Caco-2 (cell line): ENCODE data around the gene GBP6. TPM values are rescaled to one million over a fixed set of nuclear protein-coding genes. Genes with fewer than 3 reads are reported as not detected.
A peak's percentile ranks its signal among the peaks of the same experiment; 100 is the strongest.

ENCODE experiments used
- BruUV-seq: library from RNA; stranded (reverse); fragments of 400-500 nt; replicated peaks from 2 replicates; lab custom pipeline; 2021; lab: Mats Ljungman, UMichigan
- CTCF ChIA-PET: fragments of 300-600 bp; sonication (Branson Sonifier 250); formaldehyde crosslinking; loops from one replicate; lab custom pipeline; 2022; ENCODE audit warnings: antibody characterized with exemption; lab: Charles Lee
- POLR2A ChIA-PET: fragments of 300-600 bp; sonication (Branson Sonifier 250); formaldehyde crosslinking; loops from one replicate; lab custom pipeline; 2022; ENCODE audit warnings: antibody characterized with exemption; lab: Charles Lee
- DNase-seq, 2 experiments: peaks; one replicate each; pipeline versions ENCODE4 v3.0.0 to v3.0.0-alpha.2; 2020 to 2022
- H3K27me3 ChIP-seq: replicated peaks from 2 replicates; pipeline ENCODE4 v1.6.0; 2011; ENCODE audit warnings: low read length; ENCODE audit not compliant: control insufficient read depth, insufficient read depth
- H3K36me3 ChIP-seq: 2 replicates; pipeline ENCODE4 v1.5.1; 2011; ENCODE audit warnings: low read length; ENCODE audit not compliant: control insufficient read depth, insufficient read depth
- H3K4me1 ChIP-seq: fragments of 250-450 bp; sonication (Bioruptor Pico); 2 replicates; pipeline ENCODE4 v1.5.1; 2020; ENCODE audit warnings: mild to moderate bottlenecking
- H3K4me3 ChIP-seq: 2 replicates; pipeline ENCODE4 v1.5.1; 2011; ENCODE audit warnings: low read depth, mild to moderate bottlenecking, control low read depth, low read length
- H3K9me3 ChIP-seq: fragments of 250-450 bp; sonication (Bioruptor Pico); 2 replicates; pipeline ENCODE4 v1.5.1; 2020; ENCODE audit warnings: mild to moderate bottlenecking, moderate library complexity
- H3K27ac Mint-ChIP-seq: one replicate; pipeline ENCODE4 v1.8.0; 2022; ENCODE audit warnings: mixed read lengths; ENCODE audit not compliant: unreplicated experiment
- H3K27me3 Mint-ChIP-seq: one replicate; pipeline ENCODE4 v1.8.0; 2022; ENCODE audit warnings: mixed read lengths; ENCODE audit not compliant: insufficient read depth, unreplicated experiment
- H3K36me3 Mint-ChIP-seq: one replicate; pipeline ENCODE4 v1.8.0; 2022; ENCODE audit warnings: mild to moderate bottlenecking, mixed read lengths; ENCODE audit not compliant: insufficient read depth, unreplicated experiment
- H3K4me1 Mint-ChIP-seq: one replicate; pipeline ENCODE4 v1.8.0; 2022; ENCODE audit warnings: low read depth, mixed read lengths; ENCODE audit not compliant: unreplicated experiment
- H3K4me3 Mint-ChIP-seq: one replicate; pipeline ENCODE4 v1.8.0; 2022; ENCODE audit warnings: mild to moderate bottlenecking, moderate library complexity, mixed read lengths; ENCODE audit not compliant: unreplicated experiment
- H3K9me3 Mint-ChIP-seq: one replicate; pipeline ENCODE4 v1.8.0; 2022; ENCODE audit warnings: mixed read lengths; ENCODE audit not compliant: unreplicated experiment
- CTCF ChIP-seq, 2 experiments: fragments of 200-600 bp in 1 of 2; IDR thresholded peaks; 1 replicate in 1 of 2; 2 replicates in 1 of 2; pipeline versions ENCODE4 v1.5.1 to v1.8.0; 2011 to 2022; ENCODE audit warnings: antibody characterized with exemption in 1 of 2, control low read depth in 1 of 2, inconsistent platforms in 1 of 2, low read depth in 1 of 2, low read length in 1 of 2, mild to moderate bottlenecking in 1 of 2, moderate library complexity in 1 of 2; ENCODE audit not compliant: insufficient read depth in 1 of 2, severe bottlenecking in 1 of 2, unreplicated experiment in 1 of 2
- intact Hi-C: fragments of 100-400 bp; cut with micrococcal nuclease; formaldehyde crosslinking; loops from one replicate; pipeline ENCODE4 v1.10.0; 2022; ENCODE audit not compliant: unreplicated experiment
- total RNA-seq: library from RNA; stranded (reverse); gene quantifications from 2 replicates; pipeline ENCODE4 v1.2.3, GENCODE V29; 2022

Gene GBP6
- total RNA-seq, 1 experiment from 2014 or later: not detected

GRCh38 chr1:89358287-89358893 lies 5.5 kb upstream of the GBP6 start:
- intact Hi-C loops: loop anchor here (1.0 to 2.0 kb wide), 4 partner anchors 26 to 360 kb away; no protein-coding TSS in a partner anchor
- H3K4me1 ChIP-seq: peaks cover 19% of the 10 kb centered on the region
- no TSS peak for BruUV-seq
- DNase-seq: peak; percentile 68 to 69
- H3K9me3 Mint-ChIP-seq: no peaks in the 10 kb centered on the region
- ChIA-PET CTCF (interaction anchor here (0.6 to 0.7 kb wide), 2 partner anchors 249 to 273 kb away, joined by 3 read pairs; no protein-coding TSS in a partner anchor), POLR2A (no interaction called here)
- no peaks in the 10 kb centered on the region for H3K36me3 ChIP-seq
- H3K27ac Mint-ChIP-seq: no peak overlapping the region
- TF ChIP-seq CTCF (IDR thresholded peaks at IDR 0.05; ENCODE audit: insufficient read depth in 1 of 2, low read depth in 1 of 2, low read length in 1 of 2, severe bottlenecking in 1 of 2, unreplicated experiment in 1 of 2): peak; percentile 43 to 57
- H3K27me3 ChIP-seq: no peaks in the 10 kb centered on the region
- H3K27me3 Mint-ChIP-seq: no peaks in the 10 kb centered on the region
- H3K9me3 ChIP-seq: no peaks in the 10 kb centered on the region
- peaks cover 14% of the 10 kb centered on the region for H3K4me1 Mint-ChIP-seq
- no peaks in the 10 kb centered on the region for H3K36me3 Mint-ChIP-seq
- H3K4me3 ChIP-seq: no peak overlapping the region
- peak overlapping the region; percentile 13 for H3K4me3 Mint-ChIP-seq

DNA sequence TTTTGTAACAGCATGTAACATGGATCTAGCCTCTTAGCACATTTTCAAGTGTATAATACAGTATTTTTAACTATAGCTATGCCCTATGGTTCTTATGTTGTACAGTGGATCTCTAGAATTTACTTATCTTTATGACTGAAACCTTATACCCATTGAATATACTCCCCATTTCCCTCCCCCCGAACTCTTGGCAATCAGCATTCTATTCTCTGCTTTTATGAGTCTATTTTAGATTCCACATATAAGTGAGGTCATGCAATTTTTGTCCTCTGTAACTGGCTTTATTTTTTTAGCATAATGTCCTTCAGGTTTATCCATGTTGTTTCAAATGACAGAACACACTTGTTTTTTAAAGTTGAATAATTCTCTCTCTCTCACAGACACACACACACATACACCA lies 3.1 kb upstream of the GBP6 start:
- Mint-ChIP-seq H3K9me3 (no peaks in the 10 kb centered on the region), H3K4me1 (peaks cover 14% of the 10 kb centered on the region), H3K36me3 (no peaks in the 10 kb centered on the region), H3K4me3 (no peak overlapping the region), H3K27ac (no peak overlapping the region), H3K27me3 (no peaks in the 10 kb centered on the region)
- Histone ChIP-seq H3K27me3 (no peaks in the 10 kb centered on the region), H3K9me3 (no peaks in the 10 kb centered on the region), H3K4me3 (no peak overlapping the region), H3K4me1 (peaks cover 19% of the 10 kb centered on the region), H3K36me3 (no peaks in the 10 kb centered on the region)
- no peak for DNase-seq
- POLR2A ChIA-PET: no interaction called here
- intact Hi-C loops: no loop called here
- BruUV-seq: no TSS peak
- CTCF ChIA-PET: interaction anchor here (0.6 kb wide), 1 partner anchor 1273 kb away, joined by 3 read pairs; no protein-coding TSS in a partner anchor
- no peak for TF ChIP-seq CTCF (IDR thresholded peaks at IDR 0.05; ENCODE audit: insufficient read depth in 1 of 2, low read depth in 1 of 2, low read length in 1 of 2, severe bottlenecking in 1 of 2, unreplicated experiment in 1 of 2)

GRCh38 chr1:89361681-89362080 lies 2.2 kb upstream of the GBP6 start:
- Mint-ChIP-seq H3K27me3 (no peaks in the 10 kb centered on the region), H3K36me3 (no peaks in the 10 kb centered on the region), H3K4me3 (no peak overlapping the region), H3K9me3 (no peaks in the 10 kb centered on the region), H3K27ac (no peak overlapping the region), H3K4me1 (peaks cover 14% of the 10 kb centered on the region)
- intact Hi-C loops: no loop called here
- H3K27me3 ChIP-seq: no peaks in the 10 kb centered on the region
- H3K36me3 ChIP-seq: no peaks in the 10 kb centered on the region
- H3K9me3 ChIP-seq: no peaks in the 10 kb centered on the region
- peaks cover 14% of the 10 kb centered on the region for H3K4me1 ChIP-seq
- POLR2A ChIA-PET: no interaction called here
- TF ChIP-seq CTCF (IDR thresholded peaks at IDR 0.05; ENCODE audit: insufficient read depth in 1 of 2, low read depth in 1 of 2, low read length in 1 of 2, severe bottlenecking in 1 of 2, unreplicated experiment in 1 of 2): no peak
- BruUV-seq: no TSS peak
- no peak for DNase-seq
- CTCF ChIA-PET: no interaction called here
- no peak overlapping the region for H3K4me3 ChIP-seq
